H9 (cell line): ENCODE measurements around the gene TRIAP1. TPM values are rescaled to one million over a fixed set of nuclear protein-coding genes. Genes with fewer than 3 reads are reported as not detected.

ENCODE experiments used
- DNase-seq: peaks from one replicate; pipeline ENCODE4 v3.0.0-alpha.2; 2017
- H2AFZ ChIP-seq: one replicate; pipeline ENCODE4 v1.6.1; 2013; ENCODE audit warnings: mild to moderate bottlenecking, low read length, control low read depth, moderate library complexity
- H2AK5ac ChIP-seq: 2 replicates; pipeline ENCODE4 v1.6.1; 2013; ENCODE audit warnings: low read length, control low read depth, mixed read lengths; ENCODE audit not compliant: insufficient read length
- H2BK120ac ChIP-seq: one replicate; pipeline ENCODE4 v1.6.1; 2013; ENCODE audit warnings: low read depth, mild to moderate bottlenecking, low read length, control low read depth, inconsistent platforms; ENCODE audit not compliant: poor library complexity, severe bottlenecking
- H2BK12ac ChIP-seq: 2 replicates; pipeline ENCODE4 v1.6.1; 2013; ENCODE audit warnings: low read length, control low read depth, mixed read lengths, low read depth; ENCODE audit not compliant: insufficient read length
- H2BK15ac ChIP-seq: 2 replicates; pipeline ENCODE4 v1.6.1; 2013; ENCODE audit warnings: low read depth, low read length, control low read depth
- H2BK20ac ChIP-seq: one replicate; pipeline ENCODE4 v1.6.1; 2013; ENCODE audit warnings: low read depth, mild to moderate bottlenecking, low read length, control low read depth, inconsistent platforms; ENCODE audit not compliant: poor library complexity, severe bottlenecking
- H2BK5ac ChIP-seq: 2 replicates; pipeline ENCODE4 v1.6.1; 2013; ENCODE audit warnings: low read length, control low read depth, mixed read lengths; ENCODE audit not compliant: insufficient read length
- H3K14ac ChIP-seq: 2 replicates; pipeline ENCODE4 v1.6.1; 2013; ENCODE audit warnings: low read length, control low read depth; ENCODE audit not compliant: insufficient read depth
- H3K18ac ChIP-seq: 2 replicates; pipeline ENCODE4 v1.6.1; 2013; ENCODE audit warnings: low read depth, mild to moderate bottlenecking, mixed read lengths, low read length, control low read depth; ENCODE audit not compliant: insufficient read length
- H3K23ac ChIP-seq: 2 replicates; pipeline ENCODE4 v1.6.1; 2013; ENCODE audit warnings: low read length, control low read depth, mixed read lengths, low read depth; ENCODE audit not compliant: insufficient read length
- H3K23me2 ChIP-seq: 2 replicates; pipeline ENCODE4 v1.6.1; 2013; ENCODE audit warnings: low read depth, mild to moderate bottlenecking, mixed read lengths, low read length, control low read depth; ENCODE audit not compliant: insufficient read length, poor library complexity, severe bottlenecking
- H3K27ac ChIP-seq: 2 replicates; pipeline ENCODE4 v1.5.1; 2013; ENCODE audit warnings: low read length, control low read depth, mixed read lengths, low read depth; ENCODE audit not compliant: insufficient read length
- H3K27me3 ChIP-seq: 2 replicates; pipeline ENCODE4 v1.6.1; 2013; ENCODE audit warnings: low read length, control low read depth, inconsistent platforms; ENCODE audit not compliant: insufficient read depth
- H3K4ac ChIP-seq: 2 replicates; pipeline ENCODE4 v1.6.1; 2013; ENCODE audit warnings: low read depth, mild to moderate bottlenecking, control low read depth, inconsistent platforms, low read length, moderate library complexity
- H3K4me1 ChIP-seq: 2 replicates; pipeline ENCODE4 v1.6.1; 2013; ENCODE audit warnings: low read length, control low read depth, inconsistent platforms; ENCODE audit not compliant: insufficient read depth
- H3K4me2 ChIP-seq: 2 replicates; pipeline ENCODE4 v1.6.1; 2013; ENCODE audit warnings: low read length, control low read depth, mixed read lengths; ENCODE audit not compliant: insufficient read length, insufficient read depth
- H3K56ac ChIP-seq: 2 replicates; pipeline ENCODE4 v1.6.1; 2013; ENCODE audit warnings: low read depth, mild to moderate bottlenecking, mixed read lengths, low read length, control low read depth; ENCODE audit not compliant: insufficient read length
- H3K79me1 ChIP-seq: 2 replicates; pipeline ENCODE4 v1.6.1; 2013; ENCODE audit warnings: low read depth, mild to moderate bottlenecking, moderate library complexity, low read length, control low read depth, inconsistent platforms; ENCODE audit not compliant: insufficient read depth, poor library complexity, severe bottlenecking
- H3K79me2 ChIP-seq: 2 replicates; pipeline ENCODE4 v1.6.1; 2013; ENCODE audit warnings: low read length, control low read depth, inconsistent platforms; ENCODE audit not compliant: insufficient read depth
- H3K9ac ChIP-seq: 2 replicates; pipeline ENCODE4 v1.6.1; 2013; ENCODE audit warnings: low read length, control low read depth, mixed read lengths; ENCODE audit not compliant: insufficient read length; ENCODE audit errors: extremely low read depth
- H3K9me3 ChIP-seq: one replicate; pipeline ENCODE4 v1.6.1; 2013; ENCODE audit warnings: low read depth, low read length, inconsistent platforms; ENCODE audit not compliant: control insufficient read depth
- H3T11ph ChIP-seq: one replicate; pipeline ENCODE4 v1.6.1; 2013; ENCODE audit warnings: mild to moderate bottlenecking, low read length, control low read depth, inconsistent platforms
- H4K20me1 ChIP-seq: one replicate; pipeline ENCODE4 v1.6.1; 2013; ENCODE audit not compliant: control insufficient read depth, insufficient read length, insufficient read depth
- H4K5ac ChIP-seq: 2 replicates; pipeline ENCODE4 v1.6.1; 2013; ENCODE audit warnings: low read depth, mild to moderate bottlenecking, mixed read lengths, low read length, control low read depth; ENCODE audit not compliant: insufficient read length
- H4K8ac ChIP-seq: replicated peaks from 2 replicates; pipeline ENCODE4 v1.6.1; 2013; ENCODE audit warnings: low read length, control low read depth, mixed read lengths, low read depth; ENCODE audit not compliant: insufficient read length
- H4K91ac ChIP-seq: 2 replicates; pipeline ENCODE4 v1.6.1; 2013; ENCODE audit warnings: low read depth, mild to moderate bottlenecking, moderate library complexity, mixed read lengths, low read length, control low read depth; ENCODE audit not compliant: insufficient read length
- H3K27ac Mint-ChIP-seq, 3 experiments: 2 replicates in 2 of 3; 3 replicates in 1 of 3; pipeline ENCODE4 v1.8.0; 2020 to 2021; ENCODE audit warnings: mixed read lengths in 3 of 3, mild to moderate bottlenecking in 1 of 3, moderate library complexity in 1 of 3
- H3K27me3 Mint-ChIP-seq: 2 replicates; pipeline ENCODE4 v1.8.0; 2021; ENCODE audit warnings: low read depth, mild to moderate bottlenecking, moderate library complexity, mixed read lengths
- H3K36me3 Mint-ChIP-seq, 3 experiments: 2 replicates in 2 of 3; 3 replicates in 1 of 3; pipeline ENCODE4 v1.8.0; 2020 to 2021; ENCODE audit warnings: low read depth in 3 of 3, mixed read lengths in 3 of 3; ENCODE audit not compliant: insufficient read depth in 1 of 3
- H3K4me1 Mint-ChIP-seq, 2 experiments: 2 replicates each; pipeline ENCODE4 v1.8.0; 2020; ENCODE audit warnings: mixed read lengths in 2 of 2
- H3K4me3 Mint-ChIP-seq, 2 experiments: 2 replicates in 1 of 2; 3 replicates in 1 of 2; pipeline ENCODE4 v1.8.0; 2020 to 2021; ENCODE audit warnings: mild to moderate bottlenecking in 2 of 2, mixed read lengths in 2 of 2, moderate library complexity in 1 of 2
- H3K9me3 Mint-ChIP-seq, 2 experiments: 2 replicates in 1 of 2; 3 replicates in 1 of 2; pipeline ENCODE4 v1.8.0; 2020; ENCODE audit warnings: mild to moderate bottlenecking in 2 of 2, mixed read lengths in 2 of 2, moderate library complexity in 1 of 2
- WGBS: extraction: QIAGEN DNeasy Blood & Tissue Kit; methylation state at CpG from one replicate; pipeline ENCODE4 v1.1.7; 2013; ENCODE audit warnings: missing lambda C conversion rate, low lambda C conversion rate, mixed read lengths; ENCODE audit not compliant: insufficient read length; ENCODE audit errors: extremely low coverage; 5-methylcytosine and 5-hydroxymethylcytosine counted together
- total RNA-seq: library from RNA; stranded (reverse); gene quantifications from 2 replicates; pipeline ENCODE4 v1.2.1, GENCODE V29; 2021
- TF ChIP-seq, protein P1 (sequence below): fragments of 200-600 bp; sonication (generic); conservative IDR thresholded peaks from 3 replicates; pipeline ENCODE4 v1.8.0; 2021; ENCODE audit warnings: antibody characterized with exemption, mild to moderate bottlenecking

Gene TRIAP1
- total RNA-seq, 1 experiment from 2014 or later, result 70.4 TPM

DNA sequence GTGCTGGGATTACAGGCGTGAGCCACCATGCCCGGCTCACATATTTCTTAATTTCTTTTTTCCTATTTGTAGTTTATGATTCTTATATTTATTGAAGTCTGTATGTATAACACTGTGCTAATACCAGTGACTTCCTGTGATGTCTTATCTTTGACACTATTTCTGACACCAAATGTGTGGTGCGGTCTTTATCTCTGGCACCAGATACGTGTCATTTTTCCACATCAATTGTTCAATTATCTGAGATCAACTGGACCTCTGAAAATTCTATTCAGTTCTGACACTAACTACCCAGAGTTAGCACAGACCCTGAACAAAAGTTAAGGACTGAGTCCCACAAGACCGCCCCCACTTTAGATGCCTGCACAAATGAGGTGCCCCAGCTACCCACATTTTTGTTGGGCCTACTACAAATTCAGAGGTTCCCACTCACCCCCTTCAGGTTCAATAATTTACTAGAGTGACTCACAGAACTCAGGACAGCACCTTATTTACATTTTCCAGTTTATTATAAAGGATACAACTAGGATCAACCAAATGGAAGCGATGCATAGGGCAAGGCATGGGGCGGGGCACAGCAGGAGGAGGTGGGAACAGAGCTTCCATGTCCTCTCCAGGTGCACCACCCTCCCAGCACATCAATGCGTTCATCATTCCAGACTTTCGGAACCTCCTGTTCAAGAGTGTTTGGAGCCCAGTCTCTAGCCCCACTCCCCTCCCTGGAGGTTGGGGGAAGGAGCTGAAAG, 35.0 kb upstream of the TRIAP1 start:
- Histone ChIP-seq H2BK12ac (no peak overlapping the region), H3K18ac (no peak overlapping the region), H3K79me2 (no peaks in the 10 kb centered on the region), H4K20me1 (no peaks in the 10 kb centered on the region), H2BK120ac (no peak overlapping the region), H3K4ac (no peak overlapping the region), H4K91ac (no peak overlapping the region), H4K8ac (no peak overlapping the region), H3K56ac (no peak overlapping the region), H4K5ac (no peak overlapping the region), H3K79me1 (no peaks in the 10 kb centered on the region), H3T11ph (no peak overlapping the region), H2BK5ac (no peak overlapping the region), H2BK15ac (no peak overlapping the region), H3K4me1 (no peaks in the 10 kb centered on the region; the same call in 1 of the 2 replicates), H3K4me2 (no peak overlapping the region), H3K23ac (no peak overlapping the region), H3K9ac (no peak overlapping the region), H2AFZ (no peak overlapping the region), H2AK5ac (no peak overlapping the region), H3K14ac (no peak overlapping the region), H3K23me2 (no peaks in the 10 kb centered on the region), H3K9me3 (no peaks in the 10 kb centered on the region), H3K27ac (no peak overlapping the region), H3K27me3 (no peaks in the 10 kb centered on the region), H2BK20ac (no peak overlapping the region)
- H3K4me3 Mint-ChIP-seq, result no peak overlapping the region
- WGBS, result no CpG with 5 or more reads among the region's 9 CpGs
- no peak for DNase-seq
- TF ChIP-seq, protein P1, sequence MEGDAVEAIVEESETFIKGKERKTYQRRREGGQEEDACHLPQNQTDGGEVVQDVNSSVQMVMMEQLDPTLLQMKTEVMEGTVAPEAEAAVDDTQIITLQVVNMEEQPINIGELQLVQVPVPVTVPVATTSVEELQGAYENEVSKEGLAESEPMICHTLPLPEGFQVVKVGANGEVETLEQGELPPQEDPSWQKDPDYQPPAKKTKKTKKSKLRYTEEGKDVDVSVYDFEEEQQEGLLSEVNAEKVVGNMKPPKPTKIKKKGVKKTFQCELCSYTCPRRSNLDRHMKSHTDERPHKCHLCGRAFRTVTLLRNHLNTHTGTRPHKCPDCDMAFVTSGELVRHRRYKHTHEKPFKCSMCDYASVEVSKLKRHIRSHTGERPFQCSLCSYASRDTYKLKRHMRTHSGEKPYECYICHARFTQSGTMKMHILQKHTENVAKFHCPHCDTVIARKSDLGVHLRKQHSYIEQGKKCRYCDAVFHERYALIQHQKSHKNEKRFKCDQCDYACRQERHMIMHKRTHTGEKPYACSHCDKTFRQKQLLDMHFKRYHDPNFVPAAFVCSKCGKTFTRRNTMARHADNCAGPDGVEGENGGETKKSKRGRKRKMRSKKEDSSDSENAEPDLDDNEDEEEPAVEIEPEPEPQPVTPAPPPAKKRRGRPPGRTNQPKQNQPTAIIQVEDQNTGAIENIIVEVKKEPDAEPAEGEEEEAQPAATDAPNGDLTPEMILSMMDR, result no peak
- no peaks in the 10 kb centered on the region for H3K9me3 Mint-ChIP-seq
- H3K4me1 Mint-ChIP-seq, result peaks cover 7 to 8% of the 10 kb centered on the region in 2 experiments
- H3K27me3 Mint-ChIP-seq, result no peaks in the 10 kb centered on the region
- H3K36me3 Mint-ChIP-seq, result no peaks in the 10 kb centered on the region; a peak in 2 of 7 replicates
- peak overlapping the region in 1 of 3 experiments; percentile 87; a peak in 1 of 7 replicates for H3K27ac Mint-ChIP-seq
